ENCODE data around the gene METTL21A. TPM values are rescaled to one million over a fixed set of nuclear protein-coding genes. Genes with fewer than 3 reads are reported as not detected.

The METTL21A gene
- 7.9 and 8.1 TPM in 2 replicates for total RNA-seq

GRCh38 chr2:207625014-207625907, at the start of gene METTL21A:
Gene METTL21A (minus strand): TSS chr2:207625394. CDS start chr2:207624375, 1,019 bp downstream.

Other genes with a start within 250 kb of the METTL21A start
- 31.7 and 36.3 TPM in 2 replicates for gene CREB1, start 95.4 kb downstream of the METTL21A start, total RNA-seq
- gene CCNYL1, start 86.2 kb upstream of the METTL21A start, total RNA-seq = 6.4 and 6.7 TPM in 2 replicates
- gene FZD5, start 144.5 kb upstream of the METTL21A start, total RNA-seq = 0.43 and 0.74 TPM in 2 replicates